ENCODE measurements around the gene GRID2.

The GRID2 gene

DNA sequence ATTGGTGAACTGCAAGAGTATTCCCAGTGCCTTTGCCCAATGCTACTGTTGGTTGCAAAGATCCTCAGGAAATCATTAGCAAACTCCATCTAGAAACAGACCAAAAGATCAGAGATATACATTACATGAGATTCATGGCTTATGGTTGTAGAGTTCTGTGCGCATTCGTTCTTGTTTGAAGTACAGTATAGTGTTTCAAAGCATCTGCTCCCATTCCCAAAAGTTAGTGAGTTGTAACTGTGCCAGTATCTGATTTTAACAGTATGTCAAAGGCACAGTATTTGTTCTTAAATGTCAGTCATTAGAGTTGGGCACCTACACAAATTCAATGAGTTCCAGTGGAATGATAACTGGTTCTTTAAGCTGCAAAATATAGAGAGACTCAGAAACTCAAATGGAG lies 1210.1 kb downstream of the GRID2 start:
- ATAC-seq: no peak
- TF ChIP-seq ZNF8 (CRISPR knock-in tag; IDR thresholded peaks at IDR 0.05) (no peak), ZNF565 (CRISPR knock-in tag; conservative IDR thresholded peaks at IDR 0.05; ENCODE audit: low read depth) (no peak), RARB (CRISPR knock-in tag; IDR thresholded peaks at IDR 0.05) (no peak), ZFP3 (CRISPR knock-in tag; IDR thresholded peaks at IDR 0.05) (no peak), ZC3H10 (CRISPR knock-in tag; IDR thresholded peaks at IDR 0.05) (no peak), OSR1 (CRISPR knock-in tag; IDR thresholded peaks at IDR 0.05) (no peak), CSDC2 (CRISPR knock-in tag; IDR thresholded peaks at IDR 0.05) (no peak), ZNF70 (CRISPR knock-in tag; IDR thresholded peaks at IDR 0.05) (no peak), ESRRG (CRISPR knock-in tag; IDR thresholded peaks at IDR 0.05) (no peak), ARNTL (CRISPR knock-in tag; IDR thresholded peaks at IDR 0.05; ENCODE audit: borderline replicate concordance, low read depth) (no peak), GLIS3 (CRISPR knock-in tag; IDR thresholded peaks at IDR 0.05) (no peak), BACH2 (CRISPR knock-in tag; IDR thresholded peaks at IDR 0.05; ENCODE audit: borderline replicate concordance) (no peak), SNAI2 (CRISPR knock-in tag; IDR thresholded peaks at IDR 0.05) (no peak)
- TF ChIP-seq, protein P1, sequence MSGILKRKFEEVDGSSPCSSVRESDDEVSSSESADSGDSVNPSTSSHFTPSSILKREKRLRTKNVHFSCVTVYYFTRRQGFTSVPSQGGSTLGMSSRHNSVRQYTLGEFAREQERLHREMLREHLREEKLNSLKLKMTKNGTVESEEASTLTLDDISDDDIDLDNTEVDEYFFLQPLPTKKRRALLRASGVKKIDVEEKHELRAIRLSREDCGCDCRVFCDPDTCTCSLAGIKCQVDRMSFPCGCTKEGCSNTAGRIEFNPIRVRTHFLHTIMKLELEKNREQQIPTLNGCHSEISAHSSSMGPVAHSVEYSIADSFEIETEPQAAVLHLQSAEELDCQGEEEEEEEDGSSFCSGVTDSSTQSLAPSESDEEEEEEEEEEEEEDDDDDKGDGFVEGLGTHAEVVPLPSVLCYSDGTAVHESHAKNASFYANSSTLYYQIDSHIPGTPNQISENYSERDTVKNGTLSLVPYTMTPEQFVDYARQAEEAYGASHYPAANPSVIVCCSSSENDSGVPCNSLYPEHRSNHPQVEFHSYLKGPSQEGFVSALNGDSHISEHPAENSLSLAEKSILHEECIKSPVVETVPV (CRISPR knock-in tag; IDR thresholded peaks at IDR 0.05): no peak
- TF ChIP-seq, protein P2, sequence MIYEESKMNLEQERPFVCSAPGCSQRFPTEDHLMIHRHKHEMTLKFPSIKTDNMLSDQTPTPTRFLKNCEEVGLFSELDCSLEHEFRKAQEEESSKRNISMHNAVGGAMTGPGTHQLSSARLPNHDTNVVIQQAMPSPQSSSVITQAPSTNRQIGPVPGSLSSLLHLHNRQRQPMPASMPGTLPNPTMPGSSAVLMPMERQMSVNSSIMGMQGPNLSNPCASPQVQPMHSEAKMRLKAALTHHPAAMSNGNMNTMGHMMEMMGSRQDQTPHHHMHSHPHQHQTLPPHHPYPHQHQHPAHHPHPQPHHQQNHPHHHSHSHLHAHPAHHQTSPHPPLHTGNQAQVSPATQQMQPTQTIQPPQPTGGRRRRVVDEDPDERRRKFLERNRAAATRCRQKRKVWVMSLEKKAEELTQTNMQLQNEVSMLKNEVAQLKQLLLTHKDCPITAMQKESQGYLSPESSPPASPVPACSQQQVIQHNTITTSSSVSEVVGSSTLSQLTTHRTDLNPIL (CRISPR knock-in tag; IDR thresholded peaks at IDR 0.05; ENCODE audit: low read depth): no peak
- TF ChIP-seq, protein P3, sequence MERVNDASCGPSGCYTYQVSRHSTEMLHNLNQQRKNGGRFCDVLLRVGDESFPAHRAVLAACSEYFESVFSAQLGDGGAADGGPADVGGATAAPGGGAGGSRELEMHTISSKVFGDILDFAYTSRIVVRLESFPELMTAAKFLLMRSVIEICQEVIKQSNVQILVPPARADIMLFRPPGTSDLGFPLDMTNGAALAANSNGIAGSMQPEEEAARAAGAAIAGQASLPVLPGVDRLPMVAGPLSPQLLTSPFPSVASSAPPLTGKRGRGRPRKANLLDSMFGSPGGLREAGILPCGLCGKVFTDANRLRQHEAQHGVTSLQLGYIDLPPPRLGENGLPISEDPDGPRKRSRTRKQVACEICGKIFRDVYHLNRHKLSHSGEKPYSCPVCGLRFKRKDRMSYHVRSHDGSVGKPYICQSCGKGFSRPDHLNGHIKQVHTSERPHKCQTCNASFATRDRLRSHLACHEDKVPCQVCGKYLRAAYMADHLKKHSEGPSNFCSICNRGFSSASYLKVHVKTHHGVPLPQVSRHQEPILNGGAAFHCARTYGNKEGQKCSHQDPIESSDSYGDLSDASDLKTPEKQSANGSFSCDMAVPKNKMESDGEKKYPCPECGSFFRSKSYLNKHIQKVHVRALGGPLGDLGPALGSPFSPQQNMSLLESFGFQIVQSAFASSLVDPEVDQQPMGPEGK (CRISPR knock-in tag; IDR thresholded peaks at IDR 0.05; ENCODE audit: borderline replicate concordance): no peak

DNA sequence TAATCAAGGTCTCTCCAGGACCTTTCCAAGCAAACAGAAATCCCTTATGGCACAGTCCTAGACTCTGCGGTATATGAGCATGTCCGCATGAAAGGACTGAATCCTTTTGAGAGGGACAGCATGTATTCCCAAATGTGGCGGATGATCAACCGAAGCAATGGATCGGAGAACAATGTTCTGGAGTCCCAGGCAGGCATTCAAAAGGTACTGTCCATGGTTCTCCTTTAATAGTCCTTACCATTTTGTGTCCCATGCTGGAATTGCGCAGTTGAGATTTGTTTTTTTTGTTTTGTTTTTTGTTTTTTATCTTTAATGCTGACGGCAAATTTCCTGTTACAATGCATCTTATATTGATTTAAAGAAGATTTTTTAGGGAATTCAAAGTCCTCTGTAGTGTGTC lies 1211.4 kb downstream of the GRID2 start:
- TF ChIP-seq ZFP3 (CRISPR knock-in tag; IDR thresholded peaks at IDR 0.05): no peak
- no peak for TF ChIP-seq CSDC2 (CRISPR knock-in tag; IDR thresholded peaks at IDR 0.05)
- no peak for TF ChIP-seq ZNF8 (CRISPR knock-in tag; IDR thresholded peaks at IDR 0.05)
- TF ChIP-seq, protein P4, sequence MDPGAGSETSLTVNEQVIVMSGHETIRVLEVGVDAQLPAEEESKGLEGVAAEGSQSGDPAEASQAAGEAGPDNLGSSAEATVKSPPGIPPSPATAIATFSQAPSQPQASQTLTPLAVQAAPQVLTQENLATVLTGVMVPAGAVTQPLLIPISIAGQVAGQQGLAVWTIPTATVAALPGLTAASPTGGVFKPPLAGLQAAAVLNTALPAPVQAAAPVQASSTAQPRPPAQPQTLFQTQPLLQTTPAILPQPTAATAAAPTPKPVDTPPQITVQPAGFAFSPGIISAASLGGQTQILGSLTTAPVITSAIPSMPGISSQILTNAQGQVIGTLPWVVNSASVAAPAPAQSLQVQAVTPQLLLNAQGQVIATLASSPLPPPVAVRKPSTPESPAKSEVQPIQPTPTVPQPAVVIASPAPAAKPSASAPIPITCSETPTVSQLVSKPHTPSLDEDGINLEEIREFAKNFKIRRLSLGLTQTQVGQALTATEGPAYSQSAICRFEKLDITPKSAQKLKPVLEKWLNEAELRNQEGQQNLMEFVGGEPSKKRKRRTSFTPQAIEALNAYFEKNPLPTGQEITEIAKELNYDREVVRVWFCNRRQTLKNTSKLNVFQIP (CRISPR knock-in tag; IDR thresholded peaks at IDR 0.05; ENCODE audit: borderline replicate concordance, low read depth): no peak
- no peak for TF ChIP-seq SNAI2 (CRISPR knock-in tag; IDR thresholded peaks at IDR 0.05)
- TF ChIP-seq, protein P2 (CRISPR knock-in tag; IDR thresholded peaks at IDR 0.05; ENCODE audit: low read depth): no peak
- TF ChIP-seq, protein P1 (CRISPR knock-in tag; IDR thresholded peaks at IDR 0.05): no peak
- TF ChIP-seq, protein P5, sequence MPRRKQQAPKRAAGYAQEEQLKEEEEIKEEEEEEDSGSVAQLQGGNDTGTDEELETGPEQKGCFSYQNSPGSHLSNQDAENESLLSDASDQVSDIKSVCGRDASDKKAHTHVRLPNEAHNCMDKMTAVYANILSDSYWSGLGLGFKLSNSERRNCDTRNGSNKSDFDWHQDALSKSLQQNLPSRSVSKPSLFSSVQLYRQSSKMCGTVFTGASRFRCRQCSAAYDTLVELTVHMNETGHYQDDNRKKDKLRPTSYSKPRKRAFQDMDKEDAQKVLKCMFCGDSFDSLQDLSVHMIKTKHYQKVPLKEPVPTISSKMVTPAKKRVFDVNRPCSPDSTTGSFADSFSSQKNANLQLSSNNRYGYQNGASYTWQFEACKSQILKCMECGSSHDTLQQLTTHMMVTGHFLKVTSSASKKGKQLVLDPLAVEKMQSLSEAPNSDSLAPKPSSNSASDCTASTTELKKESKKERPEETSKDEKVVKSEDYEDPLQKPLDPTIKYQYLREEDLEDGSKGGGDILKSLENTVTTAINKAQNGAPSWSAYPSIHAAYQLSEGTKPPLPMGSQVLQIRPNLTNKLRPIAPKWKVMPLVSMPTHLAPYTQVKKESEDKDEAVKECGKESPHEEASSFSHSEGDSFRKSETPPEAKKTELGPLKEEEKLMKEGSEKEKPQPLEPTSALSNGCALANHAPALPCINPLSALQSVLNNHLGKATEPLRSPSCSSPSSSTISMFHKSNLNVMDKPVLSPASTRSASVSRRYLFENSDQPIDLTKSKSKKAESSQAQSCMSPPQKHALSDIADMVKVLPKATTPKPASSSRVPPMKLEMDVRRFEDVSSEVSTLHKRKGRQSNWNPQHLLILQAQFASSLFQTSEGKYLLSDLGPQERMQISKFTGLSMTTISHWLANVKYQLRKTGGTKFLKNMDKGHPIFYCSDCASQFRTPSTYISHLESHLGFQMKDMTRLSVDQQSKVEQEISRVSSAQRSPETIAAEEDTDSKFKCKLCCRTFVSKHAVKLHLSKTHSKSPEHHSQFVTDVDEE (CRISPR knock-in tag; IDR thresholded peaks at IDR 0.05): no peak
- no peak for TF ChIP-seq OSR1 (CRISPR knock-in tag; IDR thresholded peaks at IDR 0.05)
- no peak for TF ChIP-seq GLIS3 (CRISPR knock-in tag; IDR thresholded peaks at IDR 0.05)
- TF ChIP-seq ARNTL (CRISPR knock-in tag; IDR thresholded peaks at IDR 0.05; ENCODE audit: borderline replicate concordance, low read depth): no peak
- TF ChIP-seq ZNF70 (CRISPR knock-in tag; IDR thresholded peaks at IDR 0.05): no peak
- no peak for TF ChIP-seq ESRRG (CRISPR knock-in tag; IDR thresholded peaks at IDR 0.05)
- TF ChIP-seq ZC3H10 (CRISPR knock-in tag; IDR thresholded peaks at IDR 0.05): no peak
- TF ChIP-seq TOX (CRISPR knock-in tag; IDR thresholded peaks at IDR 0.05; ENCODE audit: borderline replicate concordance): no peak
- no peak for ATAC-seq

Data from SK-N-SH treated with all-trans-retinoic acid at 6 μM for 48 hours (cell line).